PC-9 (cell line): ENCODE measurements around the gene CHDH. TPM values are rescaled to one million over a fixed set of nuclear protein-coding genes. Genes with fewer than 3 reads are reported as not detected.

Source experiments
- BruUV-seq: library from RNA; stranded (reverse); fragments of 400-500 nt; replicated peaks from 2 replicates; lab custom pipeline; 2021; lab: Mats Ljungman, UMichigan
- CTCF ChIA-PET: fragments of 300-600 bp; sonication (Branson Sonifier 250); formaldehyde crosslinking; loops from one replicate; lab custom pipeline; 2022; ENCODE audit warnings: antibody characterized with exemption; lab: Charles Lee
- POLR2A ChIA-PET: fragments of 300-600 bp; sonication (Branson Sonifier 250); formaldehyde crosslinking; loops from one replicate; lab custom pipeline; 2022; ENCODE audit warnings: antibody characterized with exemption; ENCODE audit not compliant: unreplicated experiment; lab: Charles Lee
- DNase-seq, 2 experiments: peaks; one replicate each; pipeline versions ENCODE4 v3.0.0 to v3.0.0-alpha.2; 2015 to 2022; ENCODE audit warnings: mixed read lengths in 1 of 2
- H2AFZ ChIP-seq: fragments of 200-600 bp; sonication (generic); 2 replicates; pipeline ENCODE4 v1.8.1; 2017; ENCODE audit warnings: antibody characterized with exemption
- H3F3A ChIP-seq: fragments of 200-600 bp; sonication (generic); 2 replicates; pipeline ENCODE4 v1.8.1; 2017; ENCODE audit warnings: antibody characterized with exemption, mild to moderate bottlenecking, low read depth; ENCODE audit not compliant: insufficient read depth
- H3K27ac ChIP-seq: fragments of 200-600 bp; sonication (generic); 2 replicates; pipeline ENCODE4 v1.6.1; 2016; ENCODE audit warnings: mixed run types
- H3K27me3 ChIP-seq: fragments of 200-600 bp; sonication (generic); 2 replicates; pipeline ENCODE4 v1.6.1; 2016; ENCODE audit warnings: low read depth, mixed run types; ENCODE audit not compliant: insufficient read depth
- H3K36me3 ChIP-seq: fragments of 200-600 bp; sonication (generic); 2 replicates; pipeline ENCODE4 v1.6.1; 2016; ENCODE audit warnings: low read depth, mixed run types
- H3K4me1 ChIP-seq: fragments of 200-600 bp; sonication (generic); replicated peaks from 2 replicates; pipeline ENCODE4 v1.6.1; 2016; ENCODE audit warnings: mixed run types; ENCODE audit not compliant: insufficient read depth
- H3K4me2 ChIP-seq: fragments of 200-600 bp; sonication (generic); 2 replicates; pipeline ENCODE4 v1.6.1; 2017; ENCODE audit warnings: mixed run types
- H3K4me3 ChIP-seq: fragments of 200-600 bp; sonication (generic); 2 replicates; pipeline ENCODE4 v1.6.1; 2016; ENCODE audit warnings: mixed run types
- H3K79me2 ChIP-seq: fragments of 200-600 bp; sonication (generic); 2 replicates; pipeline ENCODE4 v1.6.1; 2017; ENCODE audit warnings: low read depth, mixed run types
- H3K9me2 ChIP-seq: fragments of 200-600 bp; sonication (generic); 2 replicates; pipeline ENCODE4 v1.8.1; 2017; ENCODE audit warnings: mild to moderate bottlenecking; ENCODE audit not compliant: insufficient read depth
- H3K9me3 ChIP-seq: fragments of 200-600 bp; sonication (generic); 2 replicates; pipeline ENCODE4 v1.8.1; 2016; ENCODE audit warnings: low read depth; ENCODE audit not compliant: insufficient read depth
- H4K20me1 ChIP-seq: fragments of 200-600 bp; sonication (generic); 2 replicates; pipeline ENCODE4 v1.8.1; 2017; ENCODE audit not compliant: insufficient read depth
- CTCF ChIP-seq: fragments of 200-600 bp; sonication (generic); conservative IDR thresholded peaks from 2 replicates; pipeline ENCODE4 v1.6.1; 2017; ENCODE audit warnings: mixed run types, antibody characterized with exemption, mild to moderate bottlenecking, moderate library complexity
- EZH2 ChIP-seq: fragments of 200-600 bp; sonication (generic); IDR thresholded peaks from 2 replicates; pipeline ENCODE4 v1.8.0; 2017; ENCODE audit warnings: antibody characterized with exemption, low read depth
- intact Hi-C: fragments of 100-400 bp; cut with micrococcal nuclease; formaldehyde crosslinking; loops from one replicate; pipeline ENCODE4 v1.10.0; 2022; ENCODE audit not compliant: unreplicated experiment
- total RNA-seq: library from RNA; stranded (reverse); gene quantifications from 2 replicates; pipeline ENCODE4 v1.2.3, GENCODE V29; 2021

The CHDH gene
- total RNA-seq, 1 experiment from 2014 or later: not detected

- H3K36me3 ChIP-seq: no peaks in the 10 kb centered on the region
- intact Hi-C loops: no loop called here
- no peaks in the 10 kb centered on the region for H3K9me2 ChIP-seq
- no peaks in the 10 kb centered on the region for H4K20me1 ChIP-seq
- POLR2A ChIA-PET: no interaction called here
- TF ChIP-seq EZH2 (no peak), CTCF (no peak)
- H3K27me3 ChIP-seq: peaks cover 20% of the 10 kb centered on the region
- H3F3A ChIP-seq: no peaks in the 10 kb centered on the region
- no peak overlapping the region for H3K27ac ChIP-seq
- no peaks in the 10 kb centered on the region for H3K9me3 ChIP-seq
- no peak overlapping the region for H2AFZ ChIP-seq
- no peaks in the 10 kb centered on the region for H3K4me1 ChIP-seq
- no peak overlapping the region for H3K4me2 ChIP-seq
- no peaks in the 10 kb centered on the region for H3K79me2 ChIP-seq
- BruUV-seq: no TSS peak
- CTCF ChIA-PET: no interaction called here
- H3K4me3 ChIP-seq: no peak overlapping the region
- DNase-seq: no peak
Measured at GRCh38 chr3:53844262-53845102, 1.7 kb downstream of the CHDH start.

GRCh38 chr3:53843195-53844177 is 2.7 kb downstream of the CHDH start:
- H3K9me3 ChIP-seq: no peaks in the 10 kb centered on the region
- POLR2A ChIA-PET: no interaction called here
- no peak for DNase-seq
- no peaks in the 10 kb centered on the region for H3K9me2 ChIP-seq
- no peak overlapping the region for H3K4me3 ChIP-seq
- no peak overlapping the region for H2AFZ ChIP-seq
- BruUV-seq: no TSS peak
- intact Hi-C loops: no loop called here
- no peak overlapping the region for H3K27ac ChIP-seq
- TF ChIP-seq CTCF (no peak), EZH2 (no peak)
- H3K36me3 ChIP-seq: no peaks in the 10 kb centered on the region
- no peaks in the 10 kb centered on the region for H3F3A ChIP-seq
- CTCF ChIA-PET: no interaction called here
- H3K4me1 ChIP-seq: no peaks in the 10 kb centered on the region
- H4K20me1 ChIP-seq: no peaks in the 10 kb centered on the region
- no peaks in the 10 kb centered on the region for H3K79me2 ChIP-seq
- H3K4me2 ChIP-seq: no peak overlapping the region
- H3K27me3 ChIP-seq: peaks cover 18% of the 10 kb centered on the region

- no peaks in the 10 kb centered on the region for H4K20me1 ChIP-seq
- H3K27me3 ChIP-seq: 0 out of 2 replicates have a peak, but pooled peaks cover 13% of the 10 kb centered on the region
- H3K4me1 ChIP-seq: no peaks in the 10 kb centered on the region
- H3K4me2 ChIP-seq: no peak overlapping the region
- no peaks in the 10 kb centered on the region for H3K9me3 ChIP-seq
- DNase-seq: no peak
- H3F3A ChIP-seq: no peaks in the 10 kb centered on the region
- CTCF ChIA-PET: no interaction called here
- H3K4me3 ChIP-seq: no peak overlapping the region
- no peaks in the 10 kb centered on the region for H3K9me2 ChIP-seq
- H2AFZ ChIP-seq: no peak overlapping the region
- POLR2A ChIA-PET: interaction anchor here (0.6 kb wide), 1 partner anchor 160 kb away, joined by 6 read pairs; no protein-coding TSS in a partner anchor
- H3K36me3 ChIP-seq: no peaks in the 10 kb centered on the region
- no TSS peak for BruUV-seq
- no peaks in the 10 kb centered on the region for H3K79me2 ChIP-seq
- intact Hi-C loops: no loop called here
- H3K27ac ChIP-seq: no peak overlapping the region
- no peak for TF ChIP-seq CTCF
- no peak for TF ChIP-seq EZH2
Measured at GRCh38 chr3:53842436-53843194, 3.6 kb downstream of the CHDH start.
